Prostate gland (tissue), 2 donors: ENCODE measurements around the gene LFNG. TPM values are rescaled to one million over a fixed set of nuclear protein-coding genes. Genes with fewer than 3 reads are reported as not detected.

ENCODE experiments used
- DNase-seq: peaks from one replicate; pipeline ENCODE4 v3.0.0-alpha.2; 2019; ENCODE audit warnings: low spot score
- H3K27ac ChIP-seq, 2 donors: fragments of 200-600 bp; sonication (generic); 2 replicates each; pipeline ENCODE4 v1.5.1; 2017 to 2019
- H3K27me3 ChIP-seq: fragments of 200-600 bp; sonication (generic); replicated peaks from 2 replicates; pipeline ENCODE4 v1.5.1; 2019; ENCODE audit not compliant: insufficient read depth
- H3K36me3 ChIP-seq, 2 donors: fragments of 200-600 bp; sonication (generic); 1 replicate in 1 of 2; 2 replicates in 1 of 2; pipeline versions ENCODE4 v1.5.1 to v1.8.1; 2017 to 2019
- H3K4me1 ChIP-seq: fragments of 200-600 bp; sonication (generic); replicated peaks from 2 replicates; pipeline ENCODE4 v1.5.1; 2019
- H3K4me3 ChIP-seq, 2 donors: fragments of 200-600 bp; sonication (generic); 2 replicates each; pipeline ENCODE4 v1.5.1; 2017 to 2019
- H3K9me3 ChIP-seq: fragments of 200-600 bp; sonication (generic); 2 replicates; pipeline ENCODE4 v1.5.1; 2017
- CTCF ChIP-seq, 4 experiments: fragments of 200-600 bp in 2 of 4; fragments of 450-650 bp in 2 of 4; sonication (generic) in 2 of 4; IDR thresholded peaks; 1 replicate in 3 of 4; 2 replicates in 1 of 4; pipeline ENCODE4 v1.5.1; 2016 to 2019; ENCODE audit warnings: antibody characterized with exemption in 4 of 4, mild to moderate bottlenecking in 2 of 4, moderate library complexity in 2 of 4
- POLR2A ChIP-seq: fragments of 450-650 bp; IDR thresholded peaks from one replicate; pipeline ENCODE4 v1.6.1; 2016; ENCODE audit warnings: antibody characterized with exemption, mild to moderate bottlenecking
- POLR2AphosphoS5 ChIP-seq: sonication (generic); formaldehyde crosslinking; IDR thresholded peaks from one replicate; pipeline ENCODE4 v1.6.1; 2017; ENCODE audit warnings: antibody characterized with exemption
- WGBS: methylation state at CpG from one replicate; pipeline ENCODE4 v1.1.5; 2018; 5-methylcytosine and 5-hydroxymethylcytosine counted together
- intact Hi-C: fragments of 100-400 bp; cut with DNase I; formaldehyde crosslinking; loops from one replicate; pipeline ENCODE4 v1.14.2; 2022
- total RNA-seq, 2 donors: library from RNA; depleted of rRNA; stranded (reverse); fragments of >200 nt; gene quantifications; one replicate each; pipeline ENCODE4 v1.1.0, GENCODE V29; 2016

LFNG gene
- total RNA-seq, 2 donors from 2014 or later, result 45.6 to 51.7 TPM

- Histone ChIP-seq H3K9me3 (no peaks in the 10 kb centered on the region), H3K36me3 (no peaks in the 10 kb centered on the region), H3K4me1 (peaks cover under 1% of the 10 kb centered on the region), H3K27ac (no peak overlapping the region), H3K4me3 (no peak overlapping the region), H3K27me3 (no peaks in the 10 kb centered on the region)
- TF ChIP-seq POLR2A, result no peak
- no peak for TF ChIP-seq POLR2AphosphoS5
- TF ChIP-seq CTCF (IDR thresholded peaks at IDR 0.05), result no peak
- DNase-seq, result no peak
- intact Hi-C loops, result no loop called here
- WGBS, result 90% methylated on average over 6 of the region's 6 CpGs
These were observed 46.8 kb upstream of the LFNG start for GRCh38 chr7:2472739-2473138.

GRCh38 chr7:2473496-2474180 is 45.9 kb upstream of the LFNG start:
- no peak for TF ChIP-seq CTCF (IDR thresholded peaks at IDR 0.05)
- no peak for TF ChIP-seq POLR2A
- TF ChIP-seq POLR2AphosphoS5, result no peak
- Histone ChIP-seq H3K9me3 (no peaks in the 10 kb centered on the region), H3K36me3 (no peaks in the 10 kb centered on the region), H3K4me3 (no peak overlapping the region), H3K27ac (no peak overlapping the region), H3K4me1 (peaks cover 8% of the 10 kb centered on the region), H3K27me3 (no peaks in the 10 kb centered on the region)
- intact Hi-C loops, result no loop called here
- 83% methylated on average over 12 of the region's 12 CpGs for WGBS
- DNase-seq, result no peak

DNA sequence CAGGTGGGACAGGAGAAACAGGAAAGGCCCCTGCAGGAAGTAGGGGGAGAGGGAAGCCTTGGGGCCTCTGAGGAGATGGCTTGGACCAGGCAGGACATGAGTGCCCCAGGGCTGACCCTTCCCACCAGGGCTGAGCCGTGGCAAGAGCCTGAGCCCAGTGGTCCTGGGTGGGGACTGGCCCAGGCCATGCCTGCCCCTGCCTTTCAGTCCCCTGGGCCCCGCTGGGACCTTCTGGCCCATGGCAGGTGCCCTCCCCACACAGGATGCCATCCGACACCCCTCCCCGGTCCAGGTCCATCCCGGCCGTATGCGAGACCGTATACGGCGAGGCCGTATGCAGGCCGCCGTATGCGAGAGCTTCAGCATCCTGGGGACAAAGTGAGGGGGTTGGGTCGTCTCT is 45.4 kb upstream of the LFNG start:
- intact Hi-C loops, result no loop called here
- H3K27ac ChIP-seq, result no peak overlapping the region
- no peak for DNase-seq
- 88% methylated on average over 15 of the region's 15 CpGs for WGBS
- H3K27me3 ChIP-seq, result no peaks in the 10 kb centered on the region
- no peaks in the 10 kb centered on the region for H3K36me3 ChIP-seq
- no peaks in the 10 kb centered on the region for H3K9me3 ChIP-seq
- no peak for TF ChIP-seq POLR2AphosphoS5
- no peak for TF ChIP-seq CTCF (IDR thresholded peaks at IDR 0.05)
- no peak for TF ChIP-seq POLR2A
- H3K4me3 ChIP-seq, result no peak overlapping the region
- H3K4me1 ChIP-seq, result peaks cover 11% of the 10 kb centered on the region

- Histone ChIP-seq H3K9me3 (no peaks in the 10 kb centered on the region), H3K36me3 (no peaks in the 10 kb centered on the region), H3K4me3 (no peak overlapping the region), H3K27ac (no peak overlapping the region), H3K27me3 (no peaks in the 10 kb centered on the region), H3K4me1 (peaks cover 11% of the 10 kb centered on the region)
- WGBS, result 92% methylated on average over 22 of the region's 28 CpGs
- DNase-seq, result no peak
- intact Hi-C loops, result no loop called here
- TF ChIP-seq POLR2A (no peak), POLR2AphosphoS5 (no peak), CTCF (IDR thresholded peaks at IDR 0.05) (no peak)
These were observed 44.5 kb upstream of the LFNG start for GRCh38 chr7:2474813-2475677.
